ENCODE data around the gene ACOXL.

The ACOXL gene

GRCh38 chr2:110820128-110820527 lies 87.8 kb downstream of the ACOXL start:
- DNase-seq (ENCODE audit: low read depth in 4 of 4, low spot score in 1 of 4): no peak

GRCh38 chr2:110823165-110823564 lies 90.8 kb downstream of the ACOXL start:
- no peak for DNase-seq (ENCODE audit: low read depth in 4 of 4, low spot score in 1 of 4)

DNA sequence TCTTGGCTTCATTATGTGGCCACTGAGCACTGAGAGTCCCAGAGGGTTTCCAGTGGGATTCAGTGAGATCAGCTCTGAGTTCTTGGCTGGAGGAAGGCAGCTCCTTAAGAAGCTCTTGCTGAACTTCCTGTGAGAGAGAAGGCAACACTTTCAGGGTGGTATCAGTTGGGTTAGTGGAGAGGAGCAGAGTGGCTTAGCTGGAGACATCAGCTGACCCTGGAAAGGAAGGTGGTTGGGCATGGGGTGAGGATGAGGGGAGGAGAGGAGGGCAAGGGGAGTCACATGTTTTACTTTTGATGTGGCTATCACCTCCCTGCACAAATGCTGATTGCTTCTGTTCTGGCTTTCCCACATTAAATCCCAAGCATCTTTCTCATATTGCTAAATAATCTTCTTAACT lies 95.1 kb downstream of the ACOXL start:
- DNase-seq (ENCODE audit: low read depth in 4 of 4, low spot score in 1 of 4): no peak

DNA sequence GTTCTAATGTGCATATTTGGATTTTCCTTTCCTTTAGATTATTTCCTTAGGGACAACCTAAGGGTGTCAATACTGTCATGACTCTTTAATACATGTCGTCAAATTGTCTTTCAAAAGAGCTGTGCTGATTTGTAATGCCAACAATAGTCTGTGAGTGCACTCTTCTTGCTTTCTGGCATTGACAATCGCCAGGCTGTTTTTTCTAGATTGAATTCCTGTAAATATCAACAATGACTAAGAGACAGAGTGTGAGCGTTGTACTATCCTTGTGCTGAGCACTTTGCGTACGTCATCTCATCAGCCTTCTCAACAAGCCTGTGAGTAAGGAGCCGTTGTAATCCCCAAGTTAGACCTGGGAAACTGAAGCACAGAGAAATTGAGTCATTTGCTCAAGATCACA lies 96.0 kb downstream of the ACOXL start:
- DNase-seq (ENCODE audit: low read depth in 4 of 4, low spot score in 1 of 4): no peak

DNA sequence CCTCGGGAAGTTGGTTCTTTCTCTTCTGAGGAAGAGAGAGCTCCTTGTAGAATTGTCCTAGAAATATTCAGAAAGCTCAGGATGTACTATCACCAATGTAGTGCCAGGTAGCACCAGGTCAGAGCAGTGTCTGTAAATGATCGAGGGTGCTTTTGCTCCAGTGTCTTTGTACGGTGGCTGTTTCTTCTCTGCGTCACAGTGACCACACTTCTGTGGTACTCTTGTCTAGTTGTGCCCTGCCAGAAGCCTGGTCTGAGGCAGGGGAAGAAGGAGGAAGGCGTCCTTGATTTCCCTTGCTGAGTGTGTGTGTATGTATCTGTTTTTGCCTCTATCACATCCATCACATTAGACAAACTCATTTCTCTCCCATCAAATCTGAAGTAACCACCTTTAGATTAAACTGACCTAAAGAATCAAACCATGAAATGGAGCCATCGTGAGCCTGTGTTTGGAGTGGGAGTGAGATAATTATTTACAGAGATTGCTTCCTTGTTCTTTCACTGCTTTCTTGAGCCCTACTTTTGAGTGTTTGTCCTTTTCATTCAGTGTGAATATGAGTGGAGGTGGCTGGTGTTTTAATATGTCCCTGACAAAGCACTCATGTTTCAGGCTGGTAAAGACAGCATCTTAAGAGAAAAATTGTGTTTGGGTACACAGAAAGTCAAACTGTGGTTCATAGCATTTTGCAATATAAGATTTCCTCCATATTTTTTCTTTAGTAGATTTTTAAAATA lies 97.2 kb downstream of the ACOXL start:
- no peak for DNase-seq (ENCODE audit: low read depth in 4 of 4, low spot score in 1 of 4)

DNA sequence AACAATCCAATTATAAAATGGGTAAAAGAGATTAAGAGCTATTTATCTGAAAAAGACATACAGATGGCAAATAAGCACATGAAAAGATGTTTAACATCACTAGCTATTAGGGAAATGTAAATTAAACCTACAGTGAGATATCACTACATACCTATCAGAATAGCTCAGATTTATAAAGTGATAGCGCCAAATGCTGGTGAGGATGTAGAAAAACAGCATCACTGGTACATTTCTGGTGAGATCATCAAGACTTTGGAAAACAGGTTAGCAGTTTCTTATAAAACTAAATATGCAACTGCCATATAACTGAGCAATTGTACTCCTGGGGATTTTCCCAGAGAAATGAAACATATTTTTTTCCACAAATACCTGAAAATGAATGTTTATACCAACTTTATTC lies 100.4 kb downstream of the ACOXL start:
- DNase-seq (ENCODE audit: low read depth in 4 of 4, low spot score in 1 of 4): no peak

DNA sequence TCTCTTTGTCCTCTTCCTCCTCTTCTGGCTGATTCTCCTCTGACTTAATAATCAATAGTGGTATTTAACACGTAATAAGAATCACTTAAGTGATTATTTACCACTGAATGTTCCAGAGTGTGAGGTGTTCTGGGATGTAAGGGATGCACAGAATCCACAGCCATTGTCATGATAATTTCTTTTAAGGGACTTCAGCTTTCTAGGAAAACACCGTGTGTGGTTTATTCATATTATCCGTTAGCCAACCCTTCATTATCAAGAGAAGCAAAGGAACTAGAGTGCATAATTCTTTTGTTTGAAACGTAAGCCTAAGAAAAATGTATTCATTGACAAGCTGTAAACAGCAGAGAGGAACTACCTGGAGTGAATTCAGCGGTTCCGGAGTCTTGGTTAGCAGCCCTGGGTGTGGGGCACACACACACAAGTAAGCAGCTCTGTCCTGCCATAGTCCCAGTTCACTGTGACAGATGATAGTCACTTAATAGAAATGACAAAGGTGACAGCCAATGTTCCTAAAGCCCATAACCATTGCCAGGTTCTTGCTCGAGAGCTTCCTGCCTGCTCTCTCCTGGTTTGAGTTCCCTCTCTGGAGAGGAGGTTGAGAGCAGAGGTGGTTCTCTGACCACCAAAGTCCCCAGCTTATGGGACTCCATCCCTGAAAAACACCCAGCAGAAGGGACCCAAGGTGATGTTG lies 101.9 kb downstream of the ACOXL start:
- no peak for DNase-seq (ENCODE audit: low read depth in 4 of 4, low spot score in 1 of 4)

DNA sequence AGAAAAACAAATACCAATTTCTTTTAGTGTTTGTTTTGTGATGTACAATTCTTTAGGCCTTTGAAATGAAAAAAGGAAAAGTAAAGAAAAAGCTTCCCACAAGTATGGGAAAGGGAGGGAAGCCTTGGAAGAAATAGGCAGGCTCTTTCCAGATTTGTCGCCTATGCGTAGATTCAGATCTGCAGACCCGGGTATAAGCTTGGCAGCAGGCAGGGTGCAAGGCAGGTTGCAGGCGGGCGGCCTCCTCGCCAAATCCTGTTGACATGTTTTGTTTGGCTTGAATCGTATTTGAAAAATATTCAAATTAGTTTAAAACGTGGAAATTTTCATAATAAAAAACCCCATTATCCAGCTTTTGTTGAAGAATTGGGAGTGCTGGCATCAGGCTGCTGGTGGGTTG lies 104.3 kb downstream of the ACOXL start:
- DNase-seq (ENCODE audit: low read depth in 4 of 4, low spot score in 1 of 4): no peak

DNA sequence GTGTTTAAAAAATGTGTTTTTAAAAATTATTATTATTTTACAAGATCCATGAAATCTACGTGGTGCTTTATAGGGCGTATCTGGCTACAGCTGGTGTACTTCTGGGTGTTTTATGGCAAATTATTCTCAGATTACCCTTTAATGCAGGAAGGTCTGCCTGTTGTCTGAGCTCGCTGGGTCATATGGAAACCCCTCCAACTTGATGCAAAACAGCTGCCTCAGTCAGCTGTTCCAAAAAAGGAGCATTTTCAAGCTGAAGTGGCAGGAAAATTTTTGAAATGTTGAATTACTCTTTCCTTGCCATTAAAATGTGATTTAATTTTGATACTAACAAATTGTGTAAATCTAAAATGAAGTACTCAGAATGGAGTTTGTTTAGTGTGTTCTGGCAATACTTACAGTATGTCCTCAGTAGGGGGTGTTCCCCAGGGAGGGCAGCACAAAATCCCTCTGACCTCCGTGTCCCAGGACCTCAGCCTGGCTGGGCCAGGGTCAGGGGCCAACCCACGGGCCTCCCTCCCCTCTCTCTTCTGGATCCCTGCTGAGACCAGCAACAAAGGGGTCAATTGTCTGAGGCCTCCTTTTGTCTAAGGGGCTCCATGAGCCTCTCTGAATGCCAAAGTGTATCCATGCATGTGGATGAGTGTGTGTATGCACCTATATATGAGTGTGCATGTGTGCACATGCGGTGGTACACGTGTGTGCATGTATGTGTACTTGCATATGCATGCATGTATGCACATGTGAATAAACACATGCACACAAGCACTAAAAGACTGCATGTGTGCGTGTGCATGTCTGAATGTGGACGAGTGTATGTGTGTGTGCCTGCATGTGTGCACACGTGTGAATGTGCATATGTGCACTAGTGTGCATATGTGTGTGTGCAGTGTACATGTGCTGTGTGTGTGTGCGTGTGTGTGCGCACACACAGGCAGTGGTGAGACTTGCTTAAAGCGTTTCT lies 105.4 kb downstream of the ACOXL start:
- DNase-seq (ENCODE audit: low read depth in 4 of 4, low spot score in 1 of 4): no peak

DNA sequence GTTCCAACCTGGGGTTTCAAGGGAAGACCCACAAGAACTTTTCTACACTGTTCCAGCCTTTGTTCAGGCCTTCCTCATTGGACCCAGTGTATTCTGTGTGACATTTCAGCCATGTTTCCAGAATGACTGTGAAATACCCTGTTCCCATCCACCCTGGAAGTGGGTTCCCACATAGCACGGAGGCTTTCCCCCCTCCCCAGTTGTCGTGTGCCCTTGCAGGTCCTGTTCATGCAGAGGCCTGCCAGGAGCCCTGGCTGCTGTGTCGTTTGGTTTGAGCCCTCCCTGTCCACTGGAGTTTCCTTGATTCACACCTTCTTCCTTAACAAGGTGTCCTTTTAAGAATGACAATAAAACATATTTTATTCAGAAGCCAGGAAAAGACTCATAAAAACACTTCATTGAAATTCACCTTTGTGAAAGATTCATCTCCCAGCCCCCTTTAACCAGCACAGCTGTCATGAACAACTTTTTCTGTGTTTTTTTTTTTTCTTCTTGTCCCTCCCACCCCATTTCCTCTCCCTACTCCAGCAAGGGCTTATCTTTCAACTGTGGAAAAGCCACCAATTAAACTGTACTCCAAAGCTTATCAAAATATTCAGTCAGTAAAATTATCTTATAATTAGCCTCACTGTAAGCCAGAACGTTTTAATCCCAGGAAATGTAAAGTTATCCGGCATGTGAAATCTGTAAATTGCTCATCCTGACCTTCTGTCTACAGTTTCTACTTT lies 106.4 kb downstream of the ACOXL start:
- no peak for DNase-seq (ENCODE audit: low read depth in 4 of 4, low spot score in 1 of 4)

- no peak for DNase-seq (ENCODE audit: low read depth in 4 of 4, low spot score in 1 of 4)
These were observed 108.1 kb downstream of the ACOXL start for GRCh38 chr2:110840508-110840907.

DNA sequence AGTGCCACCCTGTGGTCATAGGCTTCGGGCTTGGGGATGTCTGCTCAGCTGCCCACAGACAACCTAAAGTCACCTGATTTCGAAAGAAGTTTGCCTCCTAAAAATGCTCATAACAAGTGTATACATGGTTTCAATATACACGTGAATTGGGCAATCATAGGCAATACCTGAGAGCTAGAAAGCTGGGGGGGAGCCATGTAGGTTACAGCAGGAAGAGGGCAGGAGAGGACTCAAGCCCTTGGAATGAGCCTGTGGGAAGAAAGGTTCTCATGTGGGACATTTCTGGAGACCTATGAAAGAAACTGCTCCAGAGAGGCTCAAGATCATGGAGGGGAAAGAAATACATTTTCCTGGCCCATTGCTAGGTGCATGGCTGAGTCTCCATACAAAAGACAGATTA lies 109.7 kb downstream of the ACOXL start:
- DNase-seq (ENCODE audit: low read depth in 4 of 4, low spot score in 1 of 4): no peak

- DNase-seq (ENCODE audit: low read depth in 4 of 4, low spot score in 1 of 4): no peak
These were observed 111.1 kb downstream of the ACOXL start for GRCh38 chr2:110843496-110843895.

- DNase-seq (ENCODE audit: low read depth in 4 of 4, low spot score in 1 of 4): no peak
These were observed 111.7 kb downstream of the ACOXL start for GRCh38 chr2:110843959-110844510.

DNA sequence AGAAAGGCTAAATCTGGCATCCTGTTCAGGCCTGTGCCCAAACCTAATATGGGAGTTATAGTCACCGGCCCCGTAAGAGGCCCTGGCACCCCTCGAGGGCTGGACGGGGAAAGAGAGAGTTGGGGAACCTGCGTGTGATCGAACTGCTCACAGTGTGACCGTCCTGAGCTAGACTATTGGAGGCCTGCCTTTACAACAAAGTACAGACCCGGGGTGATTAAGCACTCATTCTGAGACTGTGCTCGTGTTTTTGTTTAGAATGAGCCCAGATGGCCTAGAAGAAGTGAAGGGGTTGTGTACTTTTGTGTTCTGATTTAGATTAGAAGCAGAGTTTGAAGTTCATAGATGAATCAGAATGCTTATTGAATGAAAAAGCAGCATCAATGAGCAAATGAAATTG lies 115.3 kb downstream of the ACOXL start:
- no peak for DNase-seq (ENCODE audit: low read depth in 4 of 4, low spot score in 1 of 4)

GRCh38 chr2:110848071-110848470 lies 115.7 kb downstream of the ACOXL start:
- no peak for DNase-seq (ENCODE audit: low read depth in 4 of 4, low spot score in 1 of 4)

DNA sequence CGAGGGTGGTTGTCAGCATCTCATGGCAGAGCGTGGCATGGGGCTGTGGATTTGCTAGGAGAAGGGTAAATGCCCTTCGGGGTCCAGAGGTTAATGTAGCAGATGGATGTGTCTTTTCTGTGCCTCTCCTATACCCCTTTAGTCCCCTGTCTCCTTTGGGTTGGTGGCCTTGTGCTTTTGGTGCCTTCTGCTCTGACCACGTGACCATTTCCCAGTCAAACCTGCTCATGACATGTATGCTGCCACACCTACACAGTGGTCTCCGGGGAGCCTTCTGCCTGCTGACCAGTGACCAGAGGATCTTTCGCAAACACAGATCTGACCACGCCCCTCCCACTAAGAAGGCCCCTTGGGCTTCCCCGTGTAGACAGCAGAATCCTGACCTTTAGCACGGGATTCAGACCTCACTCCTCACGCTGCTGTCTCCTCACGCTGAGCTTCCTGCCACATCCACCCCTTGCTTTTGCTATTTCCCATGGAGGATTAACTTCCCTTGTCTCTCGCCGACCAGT lies 116.2 kb downstream of the ACOXL start:
- no peak for DNase-seq (ENCODE audit: low read depth in 4 of 4, low spot score in 1 of 4)

DNA sequence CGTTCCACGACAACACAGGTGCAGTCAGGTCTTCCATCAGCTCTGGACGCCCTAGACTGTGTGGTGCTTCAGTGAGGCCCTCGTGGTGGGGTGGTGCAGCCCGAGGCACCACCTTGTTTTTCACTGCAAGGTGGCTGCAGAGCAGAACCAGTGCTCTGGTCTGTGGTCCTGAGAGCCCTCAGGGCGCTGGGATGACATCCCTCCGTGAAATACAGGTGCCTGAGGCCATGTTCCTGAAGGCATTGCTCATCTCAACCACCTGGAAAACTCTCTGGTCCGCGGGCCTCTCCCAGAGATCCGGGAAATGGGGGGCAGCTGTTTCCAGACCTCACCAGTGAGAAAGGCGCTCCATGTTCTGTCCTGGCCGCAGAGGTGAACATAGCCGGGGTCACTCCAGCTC lies 119.2 kb downstream of the ACOXL start:
- DNase-seq (ENCODE audit: low read depth in 4 of 4, low spot score in 1 of 4): no peak

- no peak for DNase-seq (ENCODE audit: low read depth in 4 of 4, low spot score in 1 of 4)
These were observed 119.7 kb downstream of the ACOXL start for GRCh38 chr2:110852051-110852450.

- DNase-seq (ENCODE audit: low read depth in 4 of 4, low spot score in 1 of 4): no peak
These were observed 120.3 kb downstream of the ACOXL start for GRCh38 chr2:110852541-110853263.
